Body of pancreas (tissue), 4 donors: ENCODE results near the gene SLN.

ENCODE experiments used
- CTCF ChIP-seq, 7 experiments: fragments of 450-650 bp in 4 of 7; fragments of 200-600 bp in 3 of 7; sonication (generic) in 3 of 7; IDR thresholded peaks; one replicate each; pipeline ENCODE4 v1.5.1; 2016 to 2019; ENCODE audit warnings: antibody characterized with exemption in 7 of 7
- POLR2A ChIP-seq, 3 donors: fragments of 450-650 bp; IDR thresholded peaks; one replicate each; pipeline ENCODE4 v1.6.1; 2016; ENCODE audit warnings: antibody characterized with exemption in 3 of 3, mild to moderate bottlenecking in 2 of 3

- no peak for TF ChIP-seq CTCF (IDR thresholded peaks at IDR 0.05)
- no peak for TF ChIP-seq POLR2A (IDR thresholded peaks at IDR 0.05)
Observed at GRCh38 chr11:107708792-107709191, 3.1 kb downstream of the SLN start.
